GM23248 (cell line): Measurements from ENCODE around the gene CKS1B. TPM values are rescaled to one million over a fixed set of nuclear protein-coding genes. Genes with fewer than 3 reads are reported as not detected.
"Not testable (repeated sequence)": the region's sequence is repeated elsewhere in the genome, so short reads cannot be mapped to it uniquely, and the experiment has no call there.

Experiments used
- DNase-seq: peaks from one replicate; pipeline ENCODE4 v3.0.0-alpha.2; 2015
- H2AFZ ChIP-seq: fragments of 200-600 bp; sonication (generic); 2 replicates; pipeline ENCODE4 v1.6.1; 2016; ENCODE audit warnings: antibody characterized with exemption
- H3F3A ChIP-seq: fragments of 200-600 bp; sonication (generic); 2 replicates; pipeline ENCODE4 v1.6.1; 2016; ENCODE audit warnings: mild to moderate bottlenecking, antibody characterized with exemption, mixed run types; ENCODE audit not compliant: insufficient read depth
- H3K27ac ChIP-seq: fragments of 200-600 bp; sonication (generic); 2 replicates; pipeline ENCODE4 v1.5.1; 2016; ENCODE audit warnings: mild to moderate bottlenecking
- H3K27me3 ChIP-seq: fragments of 200-600 bp; sonication (generic); replicated peaks from 2 replicates; pipeline ENCODE4 v1.6.1; 2016; ENCODE audit warnings: mild to moderate bottlenecking; ENCODE audit not compliant: insufficient read depth
- H3K36me3 ChIP-seq: fragments of 200-600 bp; sonication (generic); 2 replicates; pipeline ENCODE4 v1.6.1; 2016; ENCODE audit warnings: low read depth, mild to moderate bottlenecking
- H3K4me1 ChIP-seq: fragments of 200-600 bp; sonication (generic); 2 replicates; pipeline ENCODE4 v1.6.1; 2016; ENCODE audit warnings: mild to moderate bottlenecking; ENCODE audit not compliant: insufficient read depth
- H3K4me2 ChIP-seq: fragments of 200-600 bp; sonication (generic); one replicate; pipeline ENCODE4 v1.6.1; 2016; ENCODE audit warnings: mild to moderate bottlenecking; ENCODE audit not compliant: unreplicated experiment
- H3K4me3 ChIP-seq: fragments of 200-600 bp; sonication (generic); 2 replicates; pipeline ENCODE4 v1.5.1; 2016; ENCODE audit warnings: mild to moderate bottlenecking
- H3K79me2 ChIP-seq: fragments of 200-600 bp; sonication (generic); 2 replicates; pipeline ENCODE4 v1.6.1; 2016; ENCODE audit warnings: mild to moderate bottlenecking; ENCODE audit not compliant: insufficient read depth
- H3K9ac ChIP-seq: fragments of 200-600 bp; sonication (generic); 2 replicates; pipeline ENCODE4 v1.6.1; 2016; ENCODE audit warnings: mild to moderate bottlenecking
- H3K9me2 ChIP-seq: fragments of 200-600 bp; sonication (generic); 2 replicates; pipeline ENCODE4 v1.6.1; 2016; ENCODE audit warnings: mixed run types, mild to moderate bottlenecking, moderate library complexity; ENCODE audit not compliant: insufficient read depth
- H3K9me3 ChIP-seq: fragments of 200-600 bp; sonication (generic); one replicate; pipeline ENCODE4 v1.6.1; 2017; ENCODE audit warnings: low read depth
- H4K20me1 ChIP-seq: fragments of 200-600 bp; sonication (generic); 2 replicates; pipeline ENCODE4 v1.6.0; 2016; ENCODE audit not compliant: insufficient read depth
- EZH2 ChIP-seq: fragments of 200-600 bp; sonication (generic); IDR thresholded peaks from 2 replicates; pipeline ENCODE4 v1.6.1; 2018; ENCODE audit warnings: antibody characterized with exemption, mild to moderate bottlenecking; ENCODE audit not compliant: insufficient read depth, poor library complexity, severe bottlenecking
- EZH2phosphoT487 ChIP-seq: fragments of 200-600 bp; sonication (generic); IDR thresholded peaks from 2 replicates; pipeline ENCODE4 v1.6.1; 2018; ENCODE audit warnings: antibody characterized with exemption, moderate library complexity, mild to moderate bottlenecking, low read depth; ENCODE audit not compliant: insufficient read depth
- WGBS, 2 experiments: methylation state at CpG; one replicate each; pipeline ENCODE4 v1.1.6; 2015 to 2017; ENCODE audit warnings: low lambda C conversion rate in 2 of 2, low coverage in 1 of 2; ENCODE audit errors: missing lambda C conversion rate in 2 of 2; 5-methylcytosine and 5-hydroxymethylcytosine counted together
- in situ Hi-C: fragments of 300-500 bp; cut with MboI; formaldehyde crosslinking; loops from 2 replicates; pipeline ENCODE4 v1.15.0; 2020
- polyA plus RNA-seq: library from polyadenylated mRNA; unstranded; fragments of >200 nt; fragmentation: Nextera tagmentation; extraction: Ambion mirVana; gene quantifications from 2 replicates; pipeline ENCODE4 v1.2.1, GENCODE V29; 2016
- total RNA-seq: library from RNA; depleted of rRNA; stranded (reverse); fragments of >200 nt; shearing (Covaris generic); gene quantifications from 2 replicates; pipeline ENCODE4 v1.2.3, GENCODE V29; 2014

CKS1B gene
- total and polyA plus RNA-seq, 2 experiments from 2014 or later = 45.6 to 119 TPM

GRCh38 chr1:154992721-154993571 is 18.5 kb downstream of the CKS1B start:
- TF ChIP-seq EZH2phosphoT487 = no peak
- no peak for TF ChIP-seq EZH2
- in situ Hi-C loops = no loop called here
- H3K27ac ChIP-seq = no peak overlapping the region

GRCh38 chr1:154993572-154994268 is 19.2 kb downstream of the CKS1B start, which contains the start of gene LENEP:
Gene LENEP, plus strand, starts transcription at chr1:154993586. Its CDS starts 22 bp downstream, at chr1:154993608.
- no peak within 1 kb of the TSS for H3K4me3 ChIP-seq
- no peak within 1 kb of the TSS for H3K9ac ChIP-seq
- H3K4me1 ChIP-seq = 0 out of 2 replicates have a peak, but pooled peaks cover 3% of the 10 kb centered on the region
- 69 to 75% methylated on average over 8 of the region's 8 CpGs for WGBS, 2 experiments
- DNase-seq = no peak
- TF ChIP-seq EZH2 = no peak
- no peak for TF ChIP-seq EZH2phosphoT487
- no peaks in the 10 kb centered on the region for H3K79me2 ChIP-seq
- no peaks in the 10 kb centered on the region for H3K9me2 ChIP-seq
- H2AFZ ChIP-seq = no peak within 1 kb of the TSS
- no peaks in the 10 kb centered on the region for H3K9me3 ChIP-seq
- H3K36me3 ChIP-seq = 0 out of 2 replicates have a peak, but pooled peaks cover 5% of the 10 kb centered on the region
- H4K20me1 ChIP-seq = no peaks in the 10 kb centered on the region
- H3F3A ChIP-seq = peaks cover 5% of the 10 kb centered on the region; the same call in 1 of the 2 replicates
- in situ Hi-C loops = no loop called here
- H3K4me2 ChIP-seq = no peak within 1 kb of the TSS
- no peaks in the 10 kb centered on the region for H3K27me3 ChIP-seq
- no peak within 1 kb of the TSS for H3K27ac ChIP-seq

More at GRCh38 chr1:154992721-154993571, 18.5 kb downstream of the CKS1B start:
- Histone ChIP-seq H3K27me3 (no peaks in the 10 kb centered on the region), H3K36me3 (0 out of 2 replicates have a peak, but pooled peaks cover 8% of the 10 kb centered on the region), H3K4me2 (no peak overlapping the region), H2AFZ (no peak overlapping the region), H3K79me2 (0 out of 2 replicates have a peak, but pooled peaks cover 2% of the 10 kb centered on the region), H4K20me1 (no peaks in the 10 kb centered on the region), H3K9ac (no peak overlapping the region), H3K9me3 (no peaks in the 10 kb centered on the region), H3K4me1 (0 out of 2 replicates have a peak, but pooled peaks cover 3% of the 10 kb centered on the region), H3K4me3 (no peak overlapping the region), H3K9me2 (no peaks in the 10 kb centered on the region), H3F3A (peaks cover 5% of the 10 kb centered on the region; the same call in 1 of the 2 replicates)
- DNase-seq = peak; percentile 61
- 83 to 87% methylated on average over 14 of the region's 14 CpGs for WGBS, 2 experiments

- H2AFZ ChIP-seq = no peak overlapping the region
- no peak overlapping the region for H3K27ac ChIP-seq
- H3K9ac ChIP-seq = no peak overlapping the region
- 0 out of 2 replicates have a peak, but pooled peaks cover 3% of the 10 kb centered on the region for H3K4me1 ChIP-seq
- DNase-seq = no peak
- H3F3A ChIP-seq = peaks cover 5% of the 10 kb centered on the region; the same call in 1 of the 2 replicates
- no peaks in the 10 kb centered on the region for H4K20me1 ChIP-seq
- H3K79me2 ChIP-seq = no peaks in the 10 kb centered on the region
- H3K4me2 ChIP-seq = no peak overlapping the region
- TF ChIP-seq EZH2phosphoT487 (no peak), EZH2 (no peak)
- no peak overlapping the region for H3K4me3 ChIP-seq
- no peaks in the 10 kb centered on the region for H3K9me2 ChIP-seq
- H3K36me3 ChIP-seq = no peaks in the 10 kb centered on the region
- WGBS, 2 experiments = 87 to 94% methylated on average over 1 of the region's 1 CpG
- in situ Hi-C loops = no loop called here
- H3K9me3 ChIP-seq = no peaks in the 10 kb centered on the region
- no peaks in the 10 kb centered on the region for H3K27me3 ChIP-seq
Measured at GRCh38 chr1:154994269-154994587, 19.7 kb downstream of the CKS1B start.

GRCh38 chr1:154994591-154994990 is 20.1 kb downstream of the CKS1B start:
- Histone ChIP-seq H3K4me2 (no peak overlapping the region), H4K20me1 (no peaks in the 10 kb centered on the region), H3K27me3 (no peaks in the 10 kb centered on the region), H3K9me3 (no peaks in the 10 kb centered on the region), H3K9ac (no peak overlapping the region), H3K4me3 (no peak overlapping the region), H2AFZ (no peak overlapping the region), H3K79me2 (no peaks in the 10 kb centered on the region), H3K27ac (no peak overlapping the region), H3K4me1 (0 out of 2 replicates have a peak, but pooled peaks cover 3% of the 10 kb centered on the region), H3F3A (peaks cover 5% of the 10 kb centered on the region; the same call in 1 of the 2 replicates), H3K36me3 (no peaks in the 10 kb centered on the region), H3K9me2 (no peaks in the 10 kb centered on the region)
- TF ChIP-seq EZH2phosphoT487 (no peak), EZH2 (no peak)
- DNase-seq = no peak
- WGBS, 2 experiments = 67% methylated on average over 3 of the region's 3 CpGs
- in situ Hi-C loops = no loop called here

DNA sequence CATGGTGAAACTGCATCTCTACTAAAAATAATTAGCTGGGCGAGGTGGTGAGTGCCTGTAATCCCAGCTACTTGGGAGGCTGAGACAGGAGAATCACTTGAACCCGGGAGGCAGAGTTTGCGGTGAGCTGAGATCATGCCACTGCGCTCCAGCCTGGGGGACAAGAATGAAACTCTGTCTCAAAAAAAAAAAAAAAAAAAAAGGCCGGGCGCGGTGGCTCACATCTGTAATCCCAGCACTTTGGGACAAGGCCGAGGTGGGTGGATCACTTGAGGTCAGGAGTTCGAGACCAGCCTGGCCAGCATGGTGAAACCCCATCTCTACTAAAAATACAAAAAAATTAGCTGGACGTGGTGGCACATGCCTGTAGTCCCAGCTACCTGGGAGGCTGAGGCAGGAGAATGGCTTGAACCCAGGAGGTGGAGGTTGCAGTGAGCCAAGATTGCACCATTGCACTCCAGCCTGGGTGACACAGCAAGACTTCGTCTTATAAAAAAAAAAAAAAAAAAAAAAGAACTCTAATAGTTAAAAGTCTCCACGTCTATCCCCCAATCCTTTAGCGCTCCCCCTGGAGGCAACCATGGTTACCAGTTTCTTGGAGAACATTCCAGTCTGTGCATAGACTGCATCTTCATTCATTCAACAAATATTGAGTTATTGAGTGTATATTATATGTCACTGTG is 21.0 kb downstream of the CKS1B start:
- H3K27me3 ChIP-seq, H3K9me3 ChIP-seq, H3K4me2 ChIP-seq, H3K36me3 ChIP-seq, H3K79me2 ChIP-seq, H4K20me1 ChIP-seq, H3F3A ChIP-seq, in situ Hi-C loops, H2AFZ ChIP-seq, H3K9me2 ChIP-seq, H3K4me3 ChIP-seq, H3K9ac ChIP-seq: not testable (repeated sequence)
- DNase-seq = peak; percentile 86
- 59 to 61% methylated on average over 13 of the region's 13 CpGs for WGBS, 2 experiments
- peak overlapping the region; percentile 36 for H3K27ac ChIP-seq
- peaks cover 10% of the 10 kb centered on the region for H3K4me1 ChIP-seq
